Body of pancreas (tissue), 4 donors: ENCODE results near the gene ABCF1. TPM values are rescaled to one million over a fixed set of nuclear protein-coding genes. Genes with fewer than 3 reads are reported as not detected.
"Not testable (repeated sequence)": the region's sequence is repeated elsewhere in the genome, so short reads cannot be mapped to it uniquely, and the experiment has no call there.

Experiments used
- ATAC-seq: fragments of 150-250 bp; one replicate; pipeline ENCODE4 v1.9.1; 2016
- DNase-seq, 4 donors: peaks; one replicate each; pipeline ENCODE4 v3.0.0-alpha.2; 2019
- H3K27ac ChIP-seq, 4 donors: fragments of 200-600 bp; sonication (generic); 1 replicate in 3 of 4; 2 replicates in 1 of 4; pipeline versions ENCODE4 v1.5.1 to v1.6.1; 2016 to 2019; ENCODE audit warnings: mild to moderate bottlenecking in 1 of 4, mixed read lengths in 1 of 4, moderate library complexity in 1 of 4
- H3K27me3 ChIP-seq, 2 donors: fragments of 200-600 bp; sonication (generic); one replicate each; pipeline ENCODE4 v1.6.0; 2016; ENCODE audit warnings: mild to moderate bottlenecking in 1 of 2
- H3K36me3 ChIP-seq, 2 donors: fragments of 200-600 bp; sonication (generic); replicated peaks in 1 of 2; 2 replicates each; pipeline ENCODE4 v1.5.1; 2016; ENCODE audit warnings: low read depth in 2 of 2; ENCODE audit not compliant: insufficient read depth in 1 of 2
- H3K4me1 ChIP-seq: fragments of 200-600 bp; sonication (generic); one replicate; pipeline ENCODE4 v1.6.0; 2016
- H3K4me3 ChIP-seq, 2 donors: fragments of 200-600 bp; sonication (generic); 1 replicate in 1 of 2; 2 replicates in 1 of 2; pipeline ENCODE4 v1.5.1; 2016 to 2019
- H3K9me3 ChIP-seq, 3 donors: fragments of 200-600 bp; sonication (generic); 1 replicate in 2 of 3; 2 replicates in 1 of 3; pipeline ENCODE4 v1.5.1; 2016
- CTCF ChIP-seq, 7 experiments: fragments of 450-650 bp in 4 of 7; fragments of 200-600 bp in 3 of 7; sonication (generic) in 3 of 7; IDR thresholded peaks; one replicate each; pipeline ENCODE4 v1.5.1; 2016 to 2019; ENCODE audit warnings: antibody characterized with exemption in 7 of 7
- POLR2A ChIP-seq, 3 donors: fragments of 450-650 bp; IDR thresholded peaks; one replicate each; pipeline ENCODE4 v1.6.1; 2016; ENCODE audit warnings: antibody characterized with exemption in 3 of 3, mild to moderate bottlenecking in 2 of 3
- WGBS, 2 donors: methylation state at CpG; one replicate each; pipeline ENCODE4 v1.1.5; 2017; 5-methylcytosine and 5-hydroxymethylcytosine counted together
- intact Hi-C: fragments of 100-400 bp; cut with DNase I; formaldehyde crosslinking; loops from one replicate; pipeline ENCODE4 v1.15.1; 2023
- total RNA-seq, 2 donors: library from RNA; depleted of rRNA; stranded (reverse); fragments of >200 nt; gene quantifications; one replicate each; pipeline ENCODE4 v1.1.0, GENCODE V29; 2016

Gene ABCF1
- total RNA-seq, 2 donors from 2014 or later, result 27.0 to 37.6 TPM

GRCh38 chr6:30591008-30591407, 19.8 kb downstream of the ABCF1 start:
- H3K4me1 ChIP-seq, result peaks cover 14% of the 10 kb centered on the region
- ATAC-seq (peak; percentile 11), DNase-seq (no peak)
- peaks cover 15 to 39% of the 10 kb centered on the region in 2 donors for H3K36me3 ChIP-seq
- no peak overlapping the region for H3K4me3 ChIP-seq
- no peaks in the 10 kb centered on the region for H3K27me3 ChIP-seq
- H3K9me3 ChIP-seq, result no peaks in the 10 kb centered on the region
- intact Hi-C loops, result no loop called here
- TF ChIP-seq CTCF (IDR thresholded peaks at IDR 0.05) (no peak), POLR2A (IDR thresholded peaks at IDR 0.05) (no peak)
- WGBS, 2 donors, result 33 to 35% methylated on average over 1 of the region's 1 CpG
- peak overlapping the region in 1 of 4 donors; percentile 38 for H3K27ac ChIP-seq

- Histone ChIP-seq H3K9me3 (no peaks in the 10 kb centered on the region), H3K4me1 (peaks cover 14% of the 10 kb centered on the region), H3K27me3 (no peaks in the 10 kb centered on the region), H3K4me3 (no peak overlapping the region), H3K36me3 (peaks cover 9 to 29% of the 10 kb centered on the region in 2 donors), H3K27ac (no peak overlapping the region)
- ATAC-seq, result no peak
- intact Hi-C loops, result no loop called here
- no peak for DNase-seq
- WGBS, 2 donors, result 96 to 100% methylated on average over 1 of the region's 1 CpG
- TF ChIP-seq CTCF (IDR thresholded peaks at IDR 0.05) (no peak), POLR2A (IDR thresholded peaks at IDR 0.05) (no peak)
Measured at GRCh38 chr6:30592287-30592686, 21.0 kb downstream of the ABCF1 start.

GRCh38 chr6:30597315-30598144, 26.3 kb downstream of the ABCF1 start:
- Histone ChIP-seq H3K27ac (peak overlapping the region in 2 of 4 donors; percentile 22 to 32), H3K36me3 (peaks cover 18 to 22% of the 10 kb centered on the region in 2 donors)
- H3K27me3 ChIP-seq, intact Hi-C loops, H3K9me3 ChIP-seq, H3K4me3 ChIP-seq, H3K4me1 ChIP-seq: not testable (repeated sequence)
- ATAC-seq (peak; percentile 77), DNase-seq (peak; percentile 85 to 93 (median 88))
- 69 to 70% methylated on average over 15 of the region's 15 CpGs for WGBS, 2 donors
- TF ChIP-seq POLR2A (IDR thresholded peaks at IDR 0.05), result peak in 1 of 3 donors; percentile 11
- peak; percentile 67 to 85 (median 79) for TF ChIP-seq CTCF (IDR thresholded peaks at IDR 0.05)

GRCh38 chr6:30598912-30599624, 27.8 kb downstream of the ABCF1 start:
- TF ChIP-seq CTCF (IDR thresholded peaks at IDR 0.05) (no peak), POLR2A (IDR thresholded peaks at IDR 0.05) (no peak)
- Histone ChIP-seq H3K27ac (no peak overlapping the region), H3K4me1 (no peaks in the 10 kb centered on the region), H3K9me3 (no peaks in the 10 kb centered on the region), H3K27me3 (no peaks in the 10 kb centered on the region), H3K4me3 (no peak overlapping the region), H3K36me3 (peaks cover 32 to 35% of the 10 kb centered on the region in 2 donors)
- DNase-seq, result no peak
- ATAC-seq, result peak; percentile 16
- WGBS, 2 donors, result 53 to 56% methylated on average over 12 of the region's 12 CpGs
- intact Hi-C loops, result no loop called here
